NCI-H1092 treated with DMSO at 0.1 percent for 48 hours (cell line): Measurements from ENCODE around the gene PCYT2.

Source experiments
- DNase-seq: peaks from one replicate; lab custom pipeline; 2025; lab: John Stamatoyannopoulos, UW

PCYT2 gene

DNA sequence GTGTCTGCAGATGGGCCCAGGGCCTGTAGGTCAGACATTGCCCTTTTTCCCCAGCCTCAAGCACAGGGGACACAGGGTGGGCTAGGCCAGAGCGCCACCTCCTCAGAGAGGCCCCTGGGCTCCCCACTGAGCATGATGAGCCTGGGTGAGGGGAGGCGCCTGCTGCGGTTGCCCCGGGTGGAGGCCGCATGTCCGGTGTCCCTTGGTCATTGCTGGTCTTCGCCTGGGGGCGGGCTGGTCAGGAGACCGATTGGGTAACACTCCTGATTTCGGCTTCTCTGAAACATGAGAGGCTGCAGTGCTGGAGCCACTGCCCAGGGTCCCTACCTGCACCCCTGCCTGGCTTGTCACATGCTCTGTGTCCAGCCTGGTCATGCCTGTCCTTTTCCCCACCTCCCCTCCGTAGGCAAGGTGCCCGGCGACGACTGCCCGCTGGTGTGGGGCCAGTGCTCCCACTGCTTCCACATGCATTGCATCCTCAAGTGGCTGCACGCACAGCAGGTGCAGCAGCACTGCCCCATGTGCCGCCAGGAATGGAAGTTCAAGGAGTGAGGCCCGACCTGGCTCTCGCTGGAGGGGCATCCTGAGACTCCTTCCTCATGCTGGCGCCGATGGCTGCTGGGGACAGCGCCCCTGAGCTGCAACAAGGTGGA is 11.6 kb downstream of the PCYT2 start:
- no peak for DNase-seq

DNA sequence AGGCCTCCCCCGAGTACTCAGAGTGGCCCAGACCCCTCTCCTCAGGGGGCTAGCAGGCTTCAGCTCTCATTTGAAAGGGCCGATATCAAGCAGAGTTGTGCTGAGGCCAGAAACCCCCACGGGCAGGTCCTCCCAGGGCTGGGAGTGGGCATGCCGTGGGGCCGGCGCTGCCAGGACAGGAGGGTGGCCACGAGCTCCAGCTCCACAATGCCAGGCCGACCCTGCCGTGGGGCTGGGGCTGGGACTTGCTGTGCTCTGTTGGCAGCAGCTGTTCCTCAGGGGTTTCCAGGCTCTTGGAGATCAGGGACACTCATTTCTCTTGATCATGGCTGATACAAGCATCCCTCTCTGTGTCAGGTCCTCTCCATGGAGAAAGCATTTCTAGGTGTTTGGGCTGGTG is 12.3 kb downstream of the PCYT2 start:
- DNase-seq: no peak

DNA sequence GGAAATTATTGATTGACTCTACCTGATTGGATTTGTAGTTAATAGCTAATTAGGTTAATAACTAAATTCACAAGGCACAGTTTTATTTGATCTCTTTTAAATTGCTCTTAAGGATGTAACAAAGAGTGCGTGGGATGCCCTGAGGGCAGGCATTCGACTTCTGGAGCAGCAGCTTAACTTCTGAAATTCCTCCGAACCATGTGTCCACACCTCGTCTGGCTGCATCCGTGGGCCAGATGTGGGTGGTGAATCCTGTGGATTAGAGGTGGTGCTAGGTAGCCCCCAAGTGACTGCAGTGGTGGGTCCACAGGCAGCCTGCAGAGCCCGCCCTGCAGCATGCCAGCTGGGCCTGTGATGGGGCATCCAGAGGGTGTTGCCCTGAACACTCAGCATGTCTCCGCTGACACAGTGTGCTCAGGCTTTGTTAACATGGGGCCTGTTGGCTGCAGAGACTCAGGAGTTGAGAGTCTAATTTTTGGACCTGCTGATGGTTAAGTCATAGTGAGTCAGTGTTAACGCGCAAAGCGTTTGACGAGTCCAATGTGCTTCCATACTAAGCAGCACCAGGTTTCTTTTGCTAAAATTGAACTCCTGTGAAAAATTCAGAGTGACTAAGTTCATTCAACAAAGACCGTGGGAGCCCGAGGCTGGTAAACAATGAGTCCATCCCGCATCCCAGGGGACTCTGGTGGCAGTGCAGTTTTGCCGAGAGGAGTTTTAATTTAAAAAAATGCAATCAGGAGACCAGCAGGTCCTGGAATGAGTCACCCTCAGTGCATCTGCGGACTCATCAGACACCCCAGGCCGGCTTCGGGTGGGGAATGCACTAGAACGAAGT is 13.0 kb downstream of the PCYT2 start:
- DNase-seq: no peak

DNA sequence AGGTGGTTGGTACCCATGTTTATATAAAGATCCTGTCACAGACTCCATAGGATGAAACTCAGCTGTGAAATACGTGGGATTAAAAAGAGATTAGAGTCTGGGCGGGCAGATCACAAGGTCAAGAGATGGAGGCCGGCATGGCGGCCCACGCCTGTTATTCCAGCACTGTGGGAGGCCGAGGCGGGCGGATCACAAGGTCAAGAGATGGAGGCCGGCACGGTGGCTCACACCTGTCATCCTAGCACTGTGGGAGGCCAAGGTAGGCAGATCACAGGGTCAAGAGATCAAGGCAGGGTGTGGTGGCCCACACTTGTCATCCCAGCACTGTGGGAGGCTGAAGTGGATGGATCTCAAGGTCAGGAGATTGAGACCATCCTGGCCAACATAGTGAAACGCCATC is 15.8 kb downstream of the PCYT2 start:
- no peak for DNase-seq

DNA sequence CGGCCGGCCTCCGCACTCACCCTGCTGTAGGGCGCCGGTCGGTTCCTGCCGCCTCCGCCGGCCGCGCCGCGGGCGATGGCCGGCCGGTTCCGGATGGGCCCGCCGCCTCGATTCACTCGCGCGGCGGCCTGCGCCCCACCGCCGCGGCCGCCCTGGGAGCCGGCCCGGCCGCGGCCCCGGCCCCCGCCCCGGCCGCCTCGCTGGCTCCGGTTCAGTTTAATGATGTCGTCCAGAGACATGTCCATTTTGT is 20.0 kb downstream of the PCYT2 start:
- no peak for DNase-seq

DNA sequence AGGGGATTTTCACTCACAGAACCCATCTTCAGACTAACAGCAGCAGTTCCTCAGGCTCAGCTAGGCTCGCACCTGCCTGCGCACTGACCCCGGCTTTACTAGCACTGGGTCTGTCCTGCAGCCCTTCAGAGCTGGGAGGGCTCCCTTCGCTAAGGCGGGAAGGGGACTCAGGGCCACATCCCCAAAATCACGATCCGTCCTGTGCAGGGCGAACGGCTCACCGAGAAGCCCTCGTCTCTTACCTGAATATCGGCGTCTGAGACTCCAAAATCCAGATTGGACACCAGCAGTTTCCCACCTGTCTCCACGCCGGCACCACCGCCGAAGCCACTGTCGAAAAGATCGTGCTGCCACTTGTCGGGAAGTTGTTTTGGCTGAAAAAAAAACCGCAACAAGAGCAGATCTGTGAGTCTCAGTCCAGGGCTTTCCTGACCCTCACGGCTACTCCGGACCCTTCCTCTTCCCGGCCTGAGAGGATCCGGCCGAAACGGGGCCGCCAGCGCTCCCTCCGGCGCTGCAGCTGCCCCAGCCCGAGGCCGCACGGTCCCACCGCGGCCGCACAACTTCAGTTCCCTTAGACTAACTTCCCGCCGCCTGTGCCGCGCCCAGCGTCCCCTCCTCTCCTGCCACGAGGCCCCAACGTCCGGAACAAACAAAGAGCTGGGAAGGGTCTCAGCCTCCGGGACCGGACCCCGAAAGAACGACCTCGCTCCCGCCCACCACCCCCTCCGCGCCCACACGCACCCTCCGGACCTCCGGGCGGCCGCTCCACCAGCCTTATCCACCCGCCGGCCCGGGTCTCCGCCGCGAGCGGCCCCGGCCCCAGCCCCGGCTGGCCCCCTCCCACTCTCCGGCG is 20.5 kb downstream of the PCYT2 start:
- DNase-seq: no peak

DNA sequence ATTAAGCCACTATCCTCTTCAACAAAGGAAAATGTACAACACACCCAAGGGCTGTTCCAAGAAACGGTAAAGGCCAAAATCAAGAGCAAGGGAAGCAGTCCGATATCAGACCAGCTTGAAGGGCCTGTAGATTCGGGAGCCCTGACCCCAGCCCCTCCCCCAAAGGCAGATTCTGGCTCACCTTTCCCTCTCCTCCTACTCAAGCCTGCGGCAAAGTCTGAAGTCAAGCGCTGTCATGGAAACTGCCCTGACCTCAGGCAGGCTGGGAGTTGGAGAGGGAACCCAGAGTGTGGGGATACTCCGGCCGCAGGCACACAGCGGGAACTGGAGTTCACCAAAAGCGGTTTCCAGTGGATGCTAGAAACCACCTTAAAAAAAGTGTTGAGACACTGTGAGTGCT is 21.6 kb downstream of the PCYT2 start:
- DNase-seq: no peak

DNA sequence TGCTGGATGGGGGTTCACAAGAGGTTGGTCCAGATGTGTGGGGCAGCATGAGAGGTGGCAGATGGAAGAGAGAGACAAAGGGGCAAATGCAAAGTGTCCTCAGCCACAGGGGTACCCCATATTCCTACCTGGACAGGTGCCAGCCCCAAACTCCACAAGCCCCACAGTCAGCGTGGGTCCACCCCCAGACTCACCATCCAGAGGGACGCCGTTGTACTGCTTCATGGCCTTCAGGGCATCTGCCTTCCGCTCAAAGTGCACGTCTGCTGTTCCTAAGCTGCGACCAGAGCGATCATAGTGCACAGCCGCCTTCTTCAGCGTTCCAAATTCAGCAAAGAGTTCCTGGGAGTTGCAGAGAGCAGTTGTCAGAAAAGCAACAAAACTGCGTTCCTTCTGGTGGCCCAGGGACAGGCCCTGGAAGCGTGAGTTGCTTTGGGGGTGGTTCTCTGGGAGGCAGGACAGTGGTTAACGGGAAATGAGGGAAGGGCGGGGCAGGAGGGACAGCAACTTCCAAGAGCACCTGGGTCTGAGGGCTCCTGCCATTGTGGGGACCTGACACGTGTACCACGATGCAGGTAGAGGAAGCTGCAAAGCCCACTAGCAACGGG is 22.1 kb downstream of the PCYT2 start:
- DNase-seq: no peak

DNA sequence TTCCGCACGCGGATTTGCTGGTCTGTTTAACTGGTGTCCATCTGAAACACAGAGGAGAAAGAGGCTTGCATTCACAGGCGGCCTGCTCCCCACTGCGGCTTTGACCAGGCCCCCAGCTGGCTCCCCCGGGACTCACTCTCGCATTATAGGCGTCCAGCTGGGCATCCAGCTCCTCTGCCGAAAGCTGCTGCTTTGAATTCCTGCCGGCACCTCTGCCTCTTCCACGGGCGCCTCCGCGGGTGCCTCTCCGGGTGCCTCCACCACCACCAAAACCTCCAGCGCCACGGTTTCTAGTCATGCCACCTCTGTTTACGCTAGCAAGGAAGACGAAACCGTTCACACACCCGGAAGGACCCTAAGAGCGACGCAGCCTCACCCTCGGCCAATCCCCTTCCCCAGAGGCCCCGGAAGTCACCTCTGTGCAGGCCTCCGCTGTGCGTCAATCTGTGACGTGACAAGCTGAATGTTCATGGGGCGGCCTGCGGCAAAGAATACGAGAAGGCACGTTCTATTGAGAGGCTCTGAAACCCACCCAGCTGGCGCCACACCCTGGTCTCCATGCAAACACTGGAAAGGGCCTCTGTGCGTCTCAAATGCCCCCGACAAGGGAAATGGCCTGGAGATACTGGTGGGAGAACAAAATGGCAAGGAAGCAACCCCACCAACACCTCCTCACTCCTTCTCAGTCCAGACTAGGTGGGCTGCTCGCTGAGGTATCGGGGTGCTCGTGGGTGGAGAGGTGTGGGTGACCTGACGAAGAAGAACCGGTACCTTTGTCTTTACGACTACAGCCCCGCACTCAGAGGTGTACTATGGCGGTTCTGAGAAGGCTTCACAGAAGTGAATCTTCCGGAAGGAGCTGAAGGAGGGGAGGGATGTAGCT is 22.9 kb downstream of the PCYT2 start:
- no peak for DNase-seq

DNA sequence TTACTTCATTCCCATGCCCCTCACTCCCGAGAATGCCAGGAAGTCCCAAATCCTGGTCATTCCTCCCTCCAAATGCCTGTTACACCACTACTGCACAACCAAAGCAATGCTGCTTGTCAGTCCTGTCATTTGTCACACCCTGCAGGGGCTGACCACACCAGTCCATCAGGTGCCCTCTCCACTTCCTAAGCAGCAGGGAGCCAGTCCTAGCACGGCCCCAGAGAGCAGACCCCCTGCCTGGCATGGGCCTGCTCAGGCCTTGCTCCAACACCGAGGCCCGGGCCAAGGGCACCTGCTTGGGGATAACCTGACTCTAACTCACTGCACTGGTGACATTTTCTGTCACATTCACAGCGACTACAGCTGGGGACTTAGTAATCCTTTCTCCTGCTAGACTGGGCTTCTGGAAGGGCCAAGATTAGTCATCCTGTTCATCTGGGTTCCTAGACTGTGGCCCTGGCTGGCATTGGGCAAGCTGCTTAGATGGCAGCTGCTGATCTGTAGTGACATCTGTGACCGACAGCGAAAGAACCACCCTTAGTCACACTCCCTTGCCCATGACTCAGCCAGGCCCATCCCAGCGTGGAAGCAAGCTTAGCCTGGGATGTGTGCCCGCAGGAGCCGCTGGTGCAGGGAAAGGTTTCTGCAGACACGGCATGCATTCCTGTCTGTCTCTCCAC is 25.2 kb downstream of the PCYT2 start:
- DNase-seq: no peak

DNA sequence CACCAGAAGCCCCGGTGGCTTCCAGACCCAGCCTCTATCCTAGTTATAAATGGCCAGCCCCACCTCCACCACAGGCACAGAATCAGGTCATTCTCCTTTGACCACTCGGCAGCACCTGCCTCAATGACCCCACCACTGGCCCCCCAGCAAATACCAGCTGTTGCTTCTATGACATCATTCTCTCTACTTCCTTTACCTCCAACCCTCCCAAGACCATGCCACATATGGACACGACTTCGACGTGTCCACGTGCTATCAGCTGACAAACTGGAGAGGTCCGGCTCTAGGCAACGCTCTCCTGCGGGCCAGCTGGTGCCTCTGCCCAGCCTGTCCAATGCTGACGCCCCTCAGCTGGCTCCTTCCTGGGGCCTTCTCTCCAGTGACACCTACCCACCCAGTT is 25.7 kb downstream of the PCYT2 start:
- DNase-seq: no peak

DNA sequence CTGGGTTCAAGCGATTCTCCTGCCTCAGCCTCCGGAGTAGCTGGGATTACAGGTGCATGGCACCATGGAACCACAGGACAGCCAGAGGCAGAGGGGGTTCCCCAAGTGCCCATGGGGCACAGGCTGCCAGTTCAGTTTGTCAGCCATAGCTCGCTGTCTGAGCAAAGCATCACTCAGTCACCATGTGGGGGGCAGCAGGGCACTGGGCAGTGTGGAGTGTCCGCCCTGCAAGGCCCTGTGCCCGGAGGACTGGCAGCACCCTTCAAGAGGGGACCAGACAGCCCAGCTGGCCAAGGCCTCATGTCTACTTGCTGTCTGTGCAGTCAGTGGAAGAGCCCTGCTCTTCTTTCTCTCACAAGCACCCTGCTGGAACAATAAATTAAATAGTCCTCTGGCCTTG is 26.2 kb downstream of the PCYT2 start:
- no peak for DNase-seq

DNA sequence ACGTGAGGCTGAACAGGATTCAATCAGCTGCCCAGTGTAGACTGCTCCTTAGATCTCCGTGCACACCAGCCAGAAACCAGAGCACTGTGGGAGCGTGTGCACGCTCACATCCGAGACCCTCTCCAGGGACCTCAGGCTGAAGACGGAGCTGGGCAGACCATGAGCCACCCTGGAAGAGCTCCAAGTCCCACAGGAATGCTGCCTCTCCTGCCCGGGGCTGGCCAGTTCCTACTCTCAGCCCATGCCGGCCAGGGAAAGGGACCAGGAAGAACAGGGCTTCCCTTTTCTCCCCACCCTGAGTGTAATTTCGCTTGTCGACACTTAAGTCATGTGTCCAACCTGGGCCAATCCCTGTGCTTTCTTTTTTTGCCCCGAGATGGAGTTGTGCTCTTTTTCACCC is 26.7 kb downstream of the PCYT2 start:
- DNase-seq: no peak

DNA sequence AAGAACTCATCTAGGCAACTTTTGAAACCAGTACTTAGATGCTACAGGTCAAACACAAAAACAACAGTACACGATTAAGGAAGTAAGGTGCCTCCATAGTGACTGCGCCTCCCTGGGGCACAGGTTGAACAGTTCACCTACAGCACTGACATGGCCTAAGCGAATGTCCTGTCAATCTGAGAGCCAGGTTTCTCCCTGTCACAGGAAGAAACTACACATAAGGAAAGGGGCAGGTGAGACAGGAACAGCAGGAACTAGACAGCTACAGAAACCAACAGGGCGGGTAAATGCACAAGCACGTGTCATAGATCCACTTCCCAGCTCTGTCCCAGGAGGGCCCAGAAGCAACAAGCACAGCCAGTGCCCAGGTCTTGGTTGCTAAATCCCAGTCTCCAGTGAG is 32.1 kb downstream of the PCYT2 start:
- no peak for DNase-seq

DNA sequence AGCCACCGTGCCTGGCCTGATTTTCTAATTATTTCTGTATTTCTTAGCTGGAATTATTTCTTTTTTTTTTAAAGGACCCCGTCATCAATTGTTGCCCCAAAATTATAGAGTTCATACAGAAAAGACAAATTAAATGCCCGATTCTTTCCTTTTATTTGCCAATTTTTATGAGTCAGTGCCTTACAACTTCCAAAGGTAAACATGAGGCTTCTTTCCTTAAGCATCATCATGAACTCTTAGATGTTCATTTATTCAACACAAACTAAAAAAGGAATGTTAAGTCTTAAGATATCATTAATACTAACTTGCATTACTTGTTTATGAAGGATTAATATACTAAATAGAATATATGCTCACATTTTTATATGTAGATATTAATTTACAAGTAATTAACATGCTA is 32.9 kb downstream of the PCYT2 start:
- no peak for DNase-seq

DNA sequence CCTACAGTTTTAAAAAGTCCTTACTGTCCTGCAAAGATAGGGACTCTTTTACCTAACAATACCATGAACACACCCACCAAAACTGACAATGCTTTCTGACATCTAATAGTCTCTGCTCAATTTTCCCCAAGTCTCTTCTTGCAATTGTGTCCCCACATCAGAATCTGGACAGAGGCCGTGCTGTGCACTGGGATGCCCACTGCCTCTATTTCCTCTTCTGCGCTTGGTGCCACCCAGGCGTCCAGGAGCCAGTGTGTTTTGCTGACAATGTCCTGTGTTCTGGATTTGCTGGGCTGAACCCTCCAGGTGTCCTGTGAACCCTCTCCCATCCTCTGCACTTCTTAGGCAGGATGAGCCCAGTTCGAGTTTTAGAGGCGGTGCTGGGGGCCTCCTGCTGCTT is 33.6 kb downstream of the PCYT2 start:
- no peak for DNase-seq

DNA sequence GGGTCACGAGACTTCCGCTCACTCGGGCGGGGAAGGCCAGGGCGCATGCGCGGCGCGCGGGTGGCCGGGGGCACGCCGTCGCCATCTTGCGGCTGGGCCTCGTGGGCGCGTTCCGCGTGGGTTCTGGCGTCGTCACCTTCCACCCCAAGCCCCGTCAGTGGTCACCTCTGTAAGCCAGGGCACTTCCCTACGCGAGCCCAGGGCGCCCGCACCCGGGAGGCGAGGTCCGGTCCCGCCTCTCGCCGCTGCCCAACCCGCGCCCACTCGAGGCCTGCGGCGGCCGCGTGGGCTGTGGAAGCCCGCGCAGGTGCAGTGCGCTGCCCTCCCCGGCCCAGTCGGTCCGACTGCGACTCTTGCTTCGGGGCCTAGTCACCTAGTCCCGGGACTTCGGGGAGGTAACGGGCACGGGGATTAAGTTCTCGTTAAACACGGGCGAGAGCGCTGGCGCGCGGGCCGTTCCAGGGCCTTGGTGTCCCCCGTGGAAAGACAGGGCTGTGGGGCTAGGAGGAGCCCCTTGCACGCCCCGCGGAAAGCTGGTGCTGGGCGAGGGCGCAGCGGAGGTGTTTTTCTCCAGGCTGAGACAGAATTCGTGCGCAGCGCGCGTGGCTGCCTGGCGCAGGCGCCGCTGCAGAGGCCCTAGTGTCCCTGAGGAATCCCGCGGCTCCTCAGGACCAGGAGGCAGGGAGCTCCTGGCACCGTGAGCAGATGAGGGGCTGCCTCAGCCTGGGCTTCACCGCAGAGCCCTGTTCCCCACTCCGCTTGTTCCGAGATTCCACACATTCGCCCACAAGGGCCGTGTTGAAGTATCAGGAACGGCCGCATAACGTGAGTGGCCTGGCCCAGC is 39.6 kb downstream of the PCYT2 start:
- DNase-seq: peak; percentile 77

DNA sequence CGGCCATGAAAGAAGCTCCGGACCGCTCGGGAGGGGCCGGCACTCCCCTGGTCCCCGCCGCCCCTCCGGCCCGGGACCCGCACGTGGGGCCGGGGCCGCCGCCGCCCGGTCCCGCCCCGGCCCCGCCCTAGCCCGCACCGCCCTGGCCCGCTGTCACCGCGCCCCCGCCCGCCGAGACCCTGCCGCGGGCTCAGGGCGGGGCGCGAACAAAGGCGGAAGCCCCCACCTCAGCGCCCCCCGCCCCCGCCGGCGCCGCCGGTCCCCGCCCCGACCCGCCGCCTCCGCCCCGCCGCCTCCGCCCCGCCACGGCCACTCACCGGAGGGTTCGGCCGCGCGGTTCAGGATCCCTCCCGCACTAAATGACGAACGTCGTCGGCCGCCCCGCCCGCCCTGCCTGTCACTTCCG is 40.2 kb downstream of the PCYT2 start, which contains the start of gene ARHGDIA:
ARHGDIA (minus strand) TSS at position 357 of the 406 bp plus-strand sequence. CDS start 1,407 bp downstream, outside the sequence.
- DNase-seq: no peak

DNA sequence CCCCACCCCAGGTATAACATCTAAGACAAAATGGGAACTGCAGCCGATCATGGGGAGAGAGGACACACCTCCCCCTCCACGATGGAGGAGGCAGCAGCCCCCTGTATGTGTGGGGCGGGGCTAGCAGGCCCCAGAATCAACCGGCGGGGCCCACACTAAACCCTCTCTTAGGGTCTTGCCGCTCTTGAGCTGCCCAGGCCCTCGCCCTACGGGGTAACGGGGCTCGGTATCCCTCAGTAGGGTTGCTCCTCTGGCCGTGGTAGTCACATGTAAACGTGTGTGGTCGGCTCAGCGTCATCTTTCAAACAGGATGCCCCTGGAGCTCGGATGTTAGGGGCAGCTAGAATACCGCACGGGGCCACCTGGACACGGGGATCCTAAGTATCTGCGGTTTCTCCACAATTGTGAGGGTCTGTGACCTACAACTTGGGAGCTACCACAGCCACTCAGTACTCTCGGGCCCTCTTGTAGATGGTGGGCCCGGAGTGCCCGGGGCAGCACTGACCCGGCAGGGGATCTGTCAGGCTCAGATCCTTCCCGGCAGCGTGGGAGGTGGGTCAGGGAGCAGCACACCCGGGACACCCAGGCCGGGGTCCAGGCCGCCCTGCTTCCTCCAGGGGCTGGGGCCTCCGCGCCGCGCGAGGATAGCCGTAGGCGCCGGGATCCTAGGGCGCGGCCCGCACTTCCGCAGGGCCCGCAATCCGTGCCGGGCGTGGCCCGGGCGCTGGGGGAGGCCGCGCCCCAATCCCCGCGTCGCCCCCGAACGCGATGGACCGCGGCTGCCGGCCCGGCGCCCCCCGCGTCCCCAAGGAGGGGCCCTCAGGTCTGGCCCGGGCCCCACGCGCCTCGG is 40.8 kb downstream of the PCYT2 start:
- DNase-seq: no peak
